Kasumi-1 (cell line): ENCODE data around the gene PLAGL2.
"Not testable (repeated sequence)": the region's sequence is repeated elsewhere in the genome, so short reads cannot be mapped to it uniquely, and the experiment has no call there.

Source experiments
- DNase-seq, 2 experiments: peaks; one replicate each; lab custom pipeline; 2025; lab: John Stamatoyannopoulos, UW

Gene PLAGL2, protein sequence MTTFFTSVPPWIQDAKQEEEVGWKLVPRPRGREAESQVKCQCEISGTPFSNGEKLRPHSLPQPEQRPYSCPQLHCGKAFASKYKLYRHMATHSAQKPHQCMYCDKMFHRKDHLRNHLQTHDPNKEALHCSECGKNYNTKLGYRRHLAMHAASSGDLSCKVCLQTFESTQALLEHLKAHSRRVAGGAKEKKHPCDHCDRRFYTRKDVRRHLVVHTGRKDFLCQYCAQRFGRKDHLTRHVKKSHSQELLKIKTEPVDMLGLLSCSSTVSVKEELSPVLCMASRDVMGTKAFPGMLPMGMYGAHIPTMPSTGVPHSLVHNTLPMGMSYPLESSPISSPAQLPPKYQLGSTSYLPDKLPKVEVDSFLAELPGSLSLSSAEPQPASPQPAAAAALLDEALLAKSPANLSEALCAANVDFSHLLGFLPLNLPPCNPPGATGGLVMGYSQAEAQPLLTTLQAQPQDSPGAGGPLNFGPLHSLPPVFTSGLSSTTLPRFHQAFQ

DNA sequence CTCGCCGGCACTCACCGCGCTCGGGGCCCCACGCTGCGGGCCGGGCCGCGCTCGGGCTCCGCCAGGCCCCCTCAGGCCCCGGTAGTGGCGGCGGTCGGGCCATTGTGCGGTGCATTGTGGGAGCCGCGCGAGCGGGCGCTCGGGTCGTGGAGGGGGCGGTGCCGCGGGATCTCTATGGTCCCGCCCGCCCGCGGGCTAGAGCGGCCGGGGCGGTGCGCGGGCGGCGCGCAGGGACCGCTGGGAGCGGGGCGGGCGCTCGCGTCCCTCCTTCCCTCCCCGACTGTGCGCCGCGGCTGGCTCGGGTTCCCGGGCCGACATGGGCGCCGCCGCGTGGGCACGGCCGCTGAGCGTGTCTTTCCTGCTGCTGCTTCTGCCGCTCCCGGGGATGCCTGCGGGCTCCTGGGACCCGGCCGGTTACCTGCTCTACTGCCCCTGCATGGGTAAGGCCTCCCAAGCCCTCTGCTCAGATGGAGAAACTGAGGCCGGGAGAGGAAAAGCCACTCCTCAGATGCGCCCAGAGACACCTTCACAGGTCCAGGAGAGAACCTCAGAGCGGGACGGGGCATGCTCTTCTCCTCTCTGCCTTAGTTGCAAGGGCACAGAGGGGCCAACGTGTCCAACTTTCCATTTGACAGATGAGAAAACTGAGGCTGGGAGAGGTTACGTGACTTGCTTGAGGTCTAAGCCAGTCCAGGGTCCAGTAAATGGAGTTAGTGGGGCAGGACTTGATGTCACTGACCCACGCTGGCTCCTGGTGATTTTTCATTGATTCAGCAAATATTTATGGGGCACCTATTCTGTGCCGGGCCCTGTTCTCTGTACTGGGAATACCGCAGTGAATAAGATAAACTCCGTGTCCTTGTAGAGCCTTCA lies at the start of gene PLAGL2, which contains the start of gene POFUT1:
Gene PLAGL2, minus strand, starts transcription at position 118 of the 873 bp plus-strand sequence. CDS start 5,565 bp downstream, outside the sequence.
Gene POFUT1, plus strand, starts transcription at position 255 of the 873 bp plus-strand sequence. Its CDS starts 62 bp downstream, at position 317.
- peak; percentile 57 to 69 for DNase-seq

DNA sequence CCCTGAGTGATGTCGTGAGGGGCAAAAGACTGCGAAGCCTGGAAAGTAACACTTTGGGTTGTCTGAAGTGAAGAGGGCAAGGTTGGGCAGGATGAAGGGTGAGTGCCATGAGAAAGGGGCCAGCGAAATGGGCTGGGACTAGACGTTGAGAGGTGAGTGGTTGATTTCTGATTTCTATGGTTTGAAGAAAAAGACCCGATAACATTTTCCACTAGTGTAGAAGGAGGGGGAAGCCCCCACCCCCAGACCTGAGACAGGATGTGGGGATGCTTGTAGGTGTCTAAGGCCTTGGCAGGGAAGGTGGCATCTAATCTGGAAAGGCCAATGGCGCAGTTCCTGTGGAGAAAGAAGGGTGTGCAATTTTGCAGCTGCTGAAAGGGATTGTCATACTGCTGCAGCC lies 44.6 kb upstream of the PLAGL2 start:
- no peak for DNase-seq

DNA sequence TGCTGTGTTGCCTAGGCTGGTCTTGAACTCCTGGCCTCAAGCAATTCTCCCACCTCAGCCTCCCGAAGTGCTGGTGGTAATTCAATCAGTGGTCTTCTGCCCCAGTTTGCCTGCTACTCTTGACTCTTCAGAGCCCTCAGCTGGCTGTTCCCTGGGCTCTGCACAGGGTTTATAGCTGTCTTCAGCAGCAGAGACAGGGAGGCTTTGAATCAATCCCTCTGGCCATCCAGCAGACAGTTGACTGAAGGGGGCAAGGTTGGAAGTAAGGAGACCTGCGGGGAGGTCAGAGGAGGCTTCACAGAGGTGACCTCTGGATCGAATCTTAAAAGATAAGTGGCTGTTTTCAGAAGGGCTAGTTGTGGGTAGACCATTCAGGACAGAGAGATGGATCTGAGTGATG lies 43.9 kb upstream of the PLAGL2 start:
- DNase-seq, result no peak

DNA sequence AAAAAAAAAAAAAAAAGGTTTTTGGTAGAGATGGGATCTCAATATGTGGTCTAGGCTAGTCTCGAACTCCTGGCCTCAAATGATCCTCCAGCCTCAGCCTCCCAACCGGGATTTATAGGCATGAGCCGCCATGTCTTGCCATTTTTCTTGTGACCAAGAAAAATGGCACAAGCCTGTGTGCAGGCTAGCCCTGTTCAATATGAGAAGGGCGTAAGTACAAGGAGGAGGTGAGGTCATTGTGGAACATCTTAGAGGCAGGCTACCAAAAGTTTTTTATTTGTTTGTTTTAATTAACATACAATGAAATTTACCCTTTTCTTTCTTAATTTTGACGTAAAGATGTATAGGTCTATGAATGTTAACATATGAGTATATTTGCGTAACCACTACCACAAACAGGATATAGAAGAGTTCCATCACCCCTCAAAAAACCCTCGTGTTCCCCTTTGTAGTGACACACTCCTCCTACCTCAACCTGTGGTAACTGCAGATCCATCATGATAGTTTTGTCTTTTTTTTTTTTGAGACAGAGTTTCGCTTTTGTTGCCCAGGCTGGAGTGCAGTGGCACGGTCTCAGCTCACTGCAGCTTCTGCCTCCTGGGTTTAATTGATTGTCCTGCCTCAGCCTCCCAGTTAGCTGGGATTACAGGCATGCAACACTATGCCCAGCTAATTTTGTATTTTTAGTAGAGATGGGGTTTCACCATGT lies 41.6 kb upstream of the PLAGL2 start:
- peak; percentile 12 to 29 for DNase-seq

- DNase-seq, result no peak
These were observed 40.5 kb upstream of the PLAGL2 start for GRCh38 chr20:32248043-32248442.

- DNase-seq, result not testable (repeated sequence)
These were observed 38.7 kb upstream of the PLAGL2 start for GRCh38 chr20:32246208-32246607.

- DNase-seq, result no peak
These were observed 37.4 kb upstream of the PLAGL2 start for GRCh38 chr20:32244959-32245358.

GRCh38 chr20:32244150-32244823 lies 36.7 kb upstream of the PLAGL2 start:
- no peak for DNase-seq

DNA sequence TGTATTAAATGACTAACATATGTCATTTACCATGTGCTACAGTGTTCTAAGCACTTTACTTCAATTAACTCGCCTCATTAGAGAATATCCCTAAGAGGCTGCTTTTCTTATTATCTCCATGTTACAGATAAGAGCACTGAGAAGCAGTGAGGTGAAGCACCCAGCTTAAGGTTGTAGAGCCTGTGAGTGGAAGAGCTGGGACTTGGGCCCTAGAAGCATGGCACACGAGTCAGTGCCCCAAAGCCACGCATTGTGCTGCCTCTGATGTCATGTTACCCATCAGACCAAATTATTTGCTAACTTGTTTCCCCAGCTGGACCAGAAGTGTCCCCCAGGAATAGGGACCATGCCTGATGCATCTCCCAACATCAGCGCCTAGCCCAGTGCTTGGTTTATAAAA lies 34.3 kb upstream of the PLAGL2 start:
- no peak for DNase-seq

DNA sequence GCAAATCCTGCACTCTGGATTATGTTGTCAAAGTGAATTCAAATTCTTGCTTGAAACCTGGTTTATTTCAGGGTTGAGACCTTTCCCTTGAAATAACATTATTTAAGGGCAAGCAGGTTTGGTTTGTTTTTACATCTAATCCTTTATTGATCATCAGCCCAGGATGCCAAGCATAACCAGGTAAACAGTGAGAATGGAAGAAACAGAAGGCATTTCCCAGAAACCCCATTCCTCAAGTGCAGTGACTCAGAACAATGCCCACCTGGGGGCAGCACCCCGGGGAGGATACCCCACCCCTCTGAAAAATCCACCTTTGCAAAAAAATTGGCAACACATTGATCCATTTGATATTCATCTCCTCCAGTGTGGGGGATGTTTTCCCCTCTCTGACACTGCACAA lies 32.7 kb upstream of the PLAGL2 start:
- no peak for DNase-seq

DNA sequence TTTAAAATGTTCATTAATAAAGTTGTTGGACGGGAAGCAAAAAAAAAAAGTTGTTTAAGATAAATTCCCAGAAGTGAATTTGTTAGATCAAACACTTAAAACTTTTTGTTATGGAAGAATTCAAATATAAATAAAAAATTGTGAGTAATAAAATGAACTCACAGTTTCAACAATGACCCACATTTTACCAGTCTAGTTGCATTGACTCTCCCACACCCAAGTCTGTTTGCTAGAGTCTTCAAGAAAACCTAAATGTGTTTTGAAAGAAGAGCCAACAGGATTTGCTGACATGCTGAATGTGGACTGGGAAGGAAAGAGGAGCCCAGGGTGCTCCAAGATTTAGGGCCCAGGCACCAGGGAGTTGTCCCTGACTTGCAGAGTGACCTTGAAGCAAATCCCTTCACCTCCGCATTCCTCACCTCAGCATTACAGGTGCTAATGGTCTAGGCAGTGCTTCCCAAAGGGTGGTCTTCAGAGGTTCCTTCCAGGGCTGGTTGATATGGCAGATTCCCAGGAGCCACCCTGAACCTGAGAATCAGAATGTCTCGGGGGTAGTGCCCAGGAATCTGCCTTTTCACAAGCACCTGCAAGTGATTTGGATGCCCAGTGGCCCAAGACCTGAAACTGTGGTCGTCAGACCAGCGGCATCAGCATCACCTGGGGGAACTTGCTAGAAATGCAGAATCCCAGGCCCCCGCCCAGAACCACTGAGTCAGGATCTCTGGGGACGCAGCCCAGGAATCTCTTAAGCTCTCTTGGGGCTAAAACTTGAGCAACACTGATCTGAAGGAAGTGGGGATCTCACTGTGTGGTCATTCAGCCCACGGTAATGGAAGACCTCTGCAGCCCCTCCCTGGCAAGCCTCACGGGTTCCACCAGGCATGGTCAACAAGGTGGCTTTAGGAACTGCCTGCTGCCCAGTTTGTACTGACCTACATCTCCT lies 31.2 kb upstream of the PLAGL2 start:
- no peak for DNase-seq

DNA sequence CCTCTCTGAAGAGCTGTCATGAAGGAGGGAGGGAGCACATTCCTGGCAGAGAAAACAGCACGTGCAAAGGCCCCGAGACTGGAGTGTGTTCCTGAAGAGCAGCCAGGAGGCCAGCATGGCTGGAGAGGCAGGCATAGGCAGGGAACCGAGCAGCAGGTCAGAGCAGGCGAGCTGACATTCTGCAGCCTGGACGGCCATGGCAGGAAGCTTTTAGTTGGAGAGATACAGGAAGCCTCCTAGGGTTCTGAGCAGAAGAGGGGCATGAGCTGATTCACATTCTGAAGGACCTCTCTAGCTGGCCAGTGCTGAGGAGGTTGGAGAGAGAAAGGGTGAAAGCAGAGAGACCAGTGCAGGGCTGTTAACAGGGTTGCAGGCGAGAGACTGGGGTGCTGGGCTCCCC lies 29.9 kb upstream of the PLAGL2 start:
- no peak for DNase-seq

DNA sequence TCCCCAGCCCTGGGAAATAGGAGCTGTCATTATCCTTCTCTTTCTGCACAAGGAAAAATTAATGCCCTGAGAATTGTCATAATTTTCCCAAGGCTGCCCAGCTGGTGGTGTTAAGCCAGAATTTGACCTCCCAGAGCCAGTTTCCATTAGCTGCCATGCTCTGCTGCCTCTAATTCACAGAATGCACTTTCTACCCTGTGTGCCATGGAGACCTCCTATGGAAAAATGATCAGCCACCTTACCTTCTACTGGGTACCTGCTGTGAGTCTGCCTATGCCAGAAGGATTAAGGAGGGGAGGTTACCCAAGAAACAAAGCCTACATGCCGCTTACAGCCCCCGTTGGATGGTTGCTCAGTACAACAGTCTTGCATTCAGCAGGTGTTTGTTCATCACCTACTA lies 29.3 kb upstream of the PLAGL2 start:
- DNase-seq, result no peak

DNA sequence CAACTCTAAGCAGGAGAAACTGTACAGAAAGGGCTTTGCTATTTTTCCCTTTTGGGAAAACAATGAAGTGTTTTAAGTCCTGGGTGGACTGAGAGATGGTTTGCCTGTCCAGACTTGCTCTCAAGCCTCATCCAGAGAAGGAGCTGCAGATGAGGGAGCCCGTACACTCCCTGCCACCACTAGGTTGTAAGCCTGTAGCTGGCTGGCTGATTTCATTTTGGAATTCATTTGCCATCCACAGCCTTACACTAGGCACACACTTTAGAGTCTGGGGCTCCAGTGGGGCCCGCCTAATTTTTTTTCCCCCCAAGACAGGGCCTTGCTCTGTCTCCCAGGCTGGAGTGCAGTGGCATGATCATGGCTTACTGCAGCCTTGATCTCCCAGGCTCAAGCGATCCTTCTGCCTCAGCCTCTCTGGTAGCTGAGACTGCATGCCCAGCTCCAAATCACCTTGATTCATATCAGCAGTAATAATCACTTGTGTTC lies 28.5 kb upstream of the PLAGL2 start:
- no peak for DNase-seq

DNA sequence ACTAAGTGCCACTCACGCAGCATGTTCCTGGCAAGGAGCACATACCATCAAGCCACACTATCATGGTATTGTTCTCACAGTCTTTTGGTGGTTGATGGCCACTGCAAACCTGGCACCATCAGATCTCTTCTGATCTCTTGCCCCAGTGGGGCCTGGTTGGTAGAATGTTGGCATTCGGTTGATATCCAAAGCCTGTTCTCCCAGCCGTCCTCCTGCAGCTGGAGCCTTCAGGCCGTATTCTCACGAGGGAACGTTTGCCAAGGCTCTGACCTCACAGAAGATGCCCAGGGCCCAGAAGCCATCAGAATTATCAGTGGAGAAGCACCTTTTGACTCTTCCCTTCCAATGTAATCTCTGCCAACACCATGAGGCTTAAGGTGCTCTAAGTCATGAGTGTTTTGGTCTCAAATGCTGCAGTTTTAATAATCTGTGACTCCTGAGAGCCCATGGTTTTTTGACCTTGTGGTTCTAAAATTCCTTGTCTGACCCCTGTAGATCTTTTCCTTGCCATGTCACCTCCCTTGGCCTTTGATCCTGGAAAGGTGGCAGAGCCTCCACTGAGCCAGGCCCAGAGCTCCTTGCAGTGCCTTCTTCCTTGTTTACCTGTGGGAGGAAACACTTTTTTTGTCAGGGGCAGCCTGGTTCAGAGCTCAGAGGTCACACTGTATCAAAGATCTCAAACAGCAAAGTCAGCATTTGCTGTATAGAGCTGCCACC lies 27.9 kb upstream of the PLAGL2 start:
- DNase-seq, result no peak

GRCh38 chr20:32234135-32234808 lies 26.7 kb upstream of the PLAGL2 start:
- DNase-seq, result peak; percentile 49 to 62

GRCh38 chr20:32233286-32233685 lies 25.7 kb upstream of the PLAGL2 start:
- no peak for DNase-seq

GRCh38 chr20:32232326-32232886 lies 24.9 kb upstream of the PLAGL2 start:
- no peak for DNase-seq

DNA sequence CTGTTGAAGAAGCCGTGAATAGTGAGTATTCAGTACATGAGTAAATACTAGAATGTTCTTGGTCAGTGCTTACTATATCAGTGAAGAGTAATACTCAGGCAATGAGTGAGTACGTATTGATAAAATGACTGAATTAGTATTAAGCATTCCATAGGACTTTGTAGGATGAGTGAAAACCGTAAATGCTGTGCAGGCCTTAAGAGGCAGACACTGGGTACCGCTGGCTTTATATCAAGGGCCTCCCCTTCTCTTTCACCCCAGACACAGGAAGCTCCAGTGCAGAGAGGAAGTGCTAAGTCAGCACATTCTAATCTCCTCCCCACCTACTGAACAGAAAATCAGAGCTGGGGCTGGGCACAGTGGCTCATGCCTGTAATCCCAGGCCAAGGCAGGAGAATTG lies 24.3 kb upstream of the PLAGL2 start:
- peak; percentile 48 to 51 for DNase-seq
